Breast epithelium (tissue), 3 donors: ENCODE results near the gene OSBPL10.

ENCODE experiments used
- CTCF ChIP-seq, 3 donors: fragments of 450-650 bp; IDR thresholded peaks; one replicate each; pipeline ENCODE4 v1.5.1; 2016 to 2017; ENCODE audit warnings: antibody characterized with exemption in 3 of 3, mild to moderate bottlenecking in 3 of 3, moderate library complexity in 3 of 3
- POLR2A ChIP-seq: fragments of 450-650 bp; IDR thresholded peaks from one replicate; pipeline ENCODE4 v1.6.1; 2016; ENCODE audit warnings: antibody characterized with exemption, mild to moderate bottlenecking, moderate library complexity
- POLR2AphosphoS5 ChIP-seq, 3 donors: sonication (generic); formaldehyde crosslinking; IDR thresholded peaks; one replicate each; pipeline ENCODE4 v1.6.1; 2017; ENCODE audit warnings: antibody characterized with exemption in 3 of 3

DNA sequence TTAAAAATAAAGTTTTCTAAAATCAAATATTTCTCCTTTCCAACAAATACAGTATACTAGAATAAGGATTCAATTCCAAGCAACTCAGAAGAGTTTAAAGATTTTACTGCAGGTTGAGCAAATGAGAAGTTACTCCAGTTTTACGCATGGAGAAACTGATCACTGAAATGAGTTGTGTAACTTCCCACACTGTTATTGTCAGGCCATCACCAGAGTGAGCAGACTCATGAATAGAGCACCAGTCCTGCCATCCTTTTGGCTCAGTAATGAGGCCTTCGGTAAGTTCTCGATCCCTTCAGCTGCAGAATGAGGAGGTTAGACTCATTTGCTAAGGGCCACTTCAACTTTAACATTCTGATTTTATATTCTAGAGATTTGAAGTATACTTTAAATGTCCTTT is 48.1 kb downstream of the OSBPL10 start:
- TF ChIP-seq CTCF (IDR thresholded peaks at IDR 0.05) (no peak), POLR2A (no peak), POLR2AphosphoS5 (IDR thresholded peaks at IDR 0.05) (no peak)
